GM06990 (cell line): ENCODE results near the gene FBRS.
"Not testable (repeated sequence)": the region's sequence is repeated elsewhere in the genome, so short reads cannot be mapped to it uniquely, and the experiment has no call there.

Source experiments
- DNase-seq: peaks from one replicate; pipeline ENCODE4 v3.0.0-alpha.2; 2011; ENCODE audit not compliant: insufficient read length; ENCODE audit errors: extremely low read depth
- H3K27me3 ChIP-seq: replicated peaks from 2 replicates; pipeline ENCODE4 v1.6.0; 2011; ENCODE audit warnings: low read length; ENCODE audit not compliant: control insufficient read depth, insufficient read depth
- H3K36me3 ChIP-seq: 2 replicates; pipeline ENCODE4 v1.5.1; 2011; ENCODE audit warnings: low read length; ENCODE audit not compliant: control insufficient read depth, insufficient read depth
- H3K4me3 ChIP-seq: replicated peaks from 2 replicates; pipeline ENCODE4 v1.5.1; 2011; ENCODE audit warnings: low read depth, mild to moderate bottlenecking, control low read depth, low read length
- CTCF ChIP-seq: IDR thresholded peaks from 2 replicates; pipeline ENCODE4 v1.5.1; 2011; ENCODE audit warnings: low read length, control low read depth, mild to moderate bottlenecking, inconsistent platforms; ENCODE audit not compliant: insufficient read depth, poor library complexity, severe bottlenecking

The FBRS gene

GRCh38 chr16:30623536-30624283 lies 34.5 kb upstream of the FBRS start:
- Histone ChIP-seq H3K36me3 (no peaks in the 10 kb centered on the region), H3K27me3 (no peaks in the 10 kb centered on the region; the same call in 1 of the 2 replicates), H3K4me3 (no peak overlapping the region)
- TF ChIP-seq CTCF = no peak
- no peak for DNase-seq

DNA sequence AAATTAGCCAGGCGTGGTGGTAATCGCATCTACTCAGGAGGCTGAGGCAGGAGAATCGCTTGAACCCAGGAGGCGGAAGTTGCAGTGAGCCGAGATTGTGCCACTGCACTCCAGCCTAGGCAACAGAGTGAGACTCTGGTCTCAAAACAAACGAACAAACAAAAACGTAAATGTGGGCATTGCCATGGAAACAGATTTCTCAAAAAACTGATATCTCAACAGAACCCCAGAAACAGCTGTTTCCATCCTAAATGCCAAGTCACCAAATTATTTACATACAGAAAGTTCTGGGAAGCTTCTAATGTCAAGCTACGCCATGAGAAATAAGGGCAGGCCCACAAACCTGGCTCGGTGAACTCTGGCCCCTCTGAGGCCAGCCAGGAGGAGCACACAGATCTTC lies 32.0 kb upstream of the FBRS start:
- no peak overlapping the region for H3K4me3 ChIP-seq
- H3K27me3 ChIP-seq = no peaks in the 10 kb centered on the region; the same call in 1 of the 2 replicates
- TF ChIP-seq CTCF = no peak
- DNase-seq = no peak
- no peaks in the 10 kb centered on the region for H3K36me3 ChIP-seq

- Histone ChIP-seq H3K36me3 (no peaks in the 10 kb centered on the region), H3K27me3 (no peaks in the 10 kb centered on the region), H3K4me3 (peak overlapping the region; percentile 38)
- TF ChIP-seq CTCF = peak; percentile 97
- DNase-seq = peak; percentile 29
These were observed 29.3 kb upstream of the FBRS start for GRCh38 chr16:30628628-30629540.

DNA sequence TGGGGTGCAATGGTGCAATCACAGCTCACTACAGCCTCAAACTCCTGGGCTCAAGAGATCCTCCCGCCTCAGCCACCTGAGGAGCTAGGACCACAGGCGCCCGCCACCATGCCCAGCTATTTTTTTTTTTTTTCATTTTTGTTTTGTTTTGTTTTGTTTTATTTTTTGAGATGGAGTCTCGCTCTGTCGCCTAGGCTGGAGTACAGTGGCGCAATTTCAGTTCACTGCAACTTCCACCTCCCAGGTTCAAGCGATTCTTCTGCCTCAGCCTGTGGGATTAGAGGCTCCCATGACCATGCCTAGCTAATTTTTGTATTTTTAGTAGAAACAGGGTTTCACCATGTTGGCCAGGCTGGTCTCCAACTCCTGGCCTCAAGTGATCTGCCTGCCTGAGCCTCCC lies 25.8 kb upstream of the FBRS start:
- DNase-seq, H3K36me3 ChIP-seq, H3K4me3 ChIP-seq, H3K27me3 ChIP-seq: not testable (repeated sequence)

GRCh38 chr16:30633526-30633925 lies 24.7 kb upstream of the FBRS start:
- no peak for TF ChIP-seq CTCF
- H3K4me3 ChIP-seq = peak overlapping the region; percentile 76
- no peak for DNase-seq
- H3K27me3 ChIP-seq = no peaks in the 10 kb centered on the region
- no peaks in the 10 kb centered on the region for H3K36me3 ChIP-seq

DNA sequence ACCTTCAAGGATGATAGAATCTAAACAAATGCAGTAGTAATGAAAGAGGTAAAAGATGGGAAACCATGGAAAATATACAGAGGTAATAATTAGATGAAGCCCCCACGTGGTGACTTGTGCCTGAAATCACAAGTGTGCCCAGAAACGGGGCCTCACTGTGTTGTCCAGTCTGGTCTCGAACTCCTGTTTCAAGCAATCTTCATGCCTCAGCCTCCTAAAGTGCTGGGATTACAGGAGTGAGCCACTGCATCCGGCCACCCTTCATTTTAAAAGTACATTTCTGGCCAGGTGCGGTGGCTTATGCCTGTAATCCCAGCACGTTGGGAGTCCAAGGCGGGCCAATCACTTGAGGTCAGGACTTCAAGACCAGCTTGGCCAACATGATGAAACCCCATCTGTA lies 21.6 kb upstream of the FBRS start:
- DNase-seq = no peak
- Histone ChIP-seq H3K27me3 (no peaks in the 10 kb centered on the region), H3K4me3 (no peak overlapping the region), H3K36me3 (no peaks in the 10 kb centered on the region)
- TF ChIP-seq CTCF = no peak

GRCh38 chr16:30637139-30637538 lies 21.1 kb upstream of the FBRS start:
- not testable (repeated sequence) for H3K4me3 ChIP-seq, H3K27me3 ChIP-seq, H3K36me3 ChIP-seq, DNase-seq
